Mesendoderm (in vitro differentiated cells): ENCODE results near the gene POU6F1.
A peak's percentile ranks its signal among the peaks of the same experiment; 100 is the strongest.

Experiments used
- DNase-seq: peaks from one replicate; pipeline ENCODE4 v3.0.0; 2013
- H2AK5ac ChIP-seq: 2 replicates; pipeline ENCODE4 v1.6.1; 2013; ENCODE audit warnings: low read length, inconsistent platforms
- H2BK120ac ChIP-seq: 2 replicates; pipeline ENCODE4 v1.6.1; 2013; ENCODE audit warnings: low read depth, mild to moderate bottlenecking, low read length, moderate library complexity, mixed read lengths
- H2BK15ac ChIP-seq: replicated peaks from 2 replicates; pipeline ENCODE4 v1.6.1; 2013; ENCODE audit warnings: low read depth, mild to moderate bottlenecking, moderate library complexity
- H2BK5ac ChIP-seq: 2 replicates; pipeline ENCODE4 v1.6.1; 2013; ENCODE audit warnings: low read length, inconsistent platforms
- H3K18ac ChIP-seq: 2 replicates; pipeline ENCODE4 v1.6.1; 2013; ENCODE audit warnings: mild to moderate bottlenecking, low read length, mixed read lengths
- H3K23ac ChIP-seq: one replicate; pipeline ENCODE4 v1.6.1; 2013; ENCODE audit warnings: low read length
- H3K27ac ChIP-seq: 2 replicates; pipeline ENCODE4 v1.5.1; 2013; ENCODE audit warnings: low read depth, mild to moderate bottlenecking, inconsistent platforms, low read length, moderate library complexity
- H3K27me3 ChIP-seq: 2 replicates; pipeline ENCODE4 v1.6.1; 2013; ENCODE audit warnings: low read length, control low read depth, mild to moderate bottlenecking, inconsistent platforms; ENCODE audit not compliant: insufficient read depth, poor library complexity
- H3K36me3 ChIP-seq: 2 replicates; pipeline ENCODE4 v1.6.1; 2013; ENCODE audit warnings: low read length, inconsistent platforms; ENCODE audit not compliant: control insufficient read depth, insufficient read depth
- H3K4ac ChIP-seq: one replicate; pipeline ENCODE4 v1.6.1; 2013; ENCODE audit warnings: low read depth, mild to moderate bottlenecking, low read length, moderate library complexity
- H3K4me1 ChIP-seq: 2 replicates; pipeline ENCODE4 v1.6.1; 2013; ENCODE audit warnings: low read depth, low read length, inconsistent platforms; ENCODE audit not compliant: control insufficient read depth
- H3K4me2 ChIP-seq: 2 replicates; pipeline ENCODE4 v1.6.1; 2013; ENCODE audit warnings: low read length
- H3K4me3 ChIP-seq: 2 replicates; pipeline ENCODE4 v1.5.1; 2013; ENCODE audit warnings: mild to moderate bottlenecking, low read length
- H3K56ac ChIP-seq: one replicate; pipeline ENCODE4 v1.6.1; 2013; ENCODE audit warnings: low read length
- H3K79me1 ChIP-seq: 2 replicates; pipeline ENCODE4 v1.6.1; 2013; ENCODE audit warnings: low read length, inconsistent platforms
- H3K79me2 ChIP-seq: 2 replicates; pipeline ENCODE4 v1.6.1; 2013; ENCODE audit warnings: mild to moderate bottlenecking, low read length; ENCODE audit not compliant: control insufficient read depth, insufficient read depth
- H3K9ac ChIP-seq: 2 replicates; pipeline ENCODE4 v1.6.1; 2013; ENCODE audit warnings: low read length, inconsistent platforms
- H4K5ac ChIP-seq: one replicate; pipeline ENCODE4 v1.6.1; 2013; ENCODE audit warnings: low read length
- H4K8ac ChIP-seq: one replicate; pipeline ENCODE4 v1.6.1; 2013; ENCODE audit warnings: low read depth, mild to moderate bottlenecking, control low read depth, low read length, moderate library complexity
- WGBS: extraction: QIAGEN DNeasy Blood & Tissue Kit; methylation state at CpG from one replicate; pipeline ENCODE4 v1.1.7; 2013; ENCODE audit warnings: low lambda C conversion rate, missing lambda C conversion rate; ENCODE audit not compliant: insufficient coverage; ENCODE audit errors: extremely low coverage; 5-methylcytosine and 5-hydroxymethylcytosine counted together

The POU6F1 gene

DNA sequence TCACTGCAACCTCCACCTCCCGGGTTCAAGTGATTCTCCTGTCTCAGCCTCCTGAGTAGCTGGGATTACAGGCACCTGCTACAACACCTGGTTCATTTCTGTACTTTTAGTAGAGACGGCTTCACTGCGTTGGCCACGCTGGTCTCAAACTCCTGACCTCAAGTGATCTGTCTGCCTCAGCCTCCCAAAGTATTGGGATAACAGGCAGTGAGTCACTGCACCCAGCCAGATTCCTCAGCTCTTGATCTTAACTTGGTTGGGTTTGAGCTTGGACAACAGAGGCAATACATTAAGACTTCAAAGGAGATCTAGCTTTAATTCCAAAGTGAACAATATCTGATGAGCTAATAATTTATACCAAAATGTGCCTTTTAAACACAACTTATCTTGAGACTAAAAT, 26.4 kb upstream of the POU6F1 start:
- peaks cover 7% of the 10 kb centered on the region for H3K79me2 ChIP-seq
- H2BK120ac ChIP-seq: no peak overlapping the region
- no peak overlapping the region for H3K27ac ChIP-seq
- H3K4ac ChIP-seq: no peak overlapping the region
- no peak overlapping the region for H3K18ac ChIP-seq
- H4K8ac ChIP-seq: no peak overlapping the region
- peaks cover 2% of the 10 kb centered on the region for H3K79me1 ChIP-seq
- H3K4me1 ChIP-seq: peaks cover 8% of the 10 kb centered on the region
- peaks cover 6% of the 10 kb centered on the region for H3K36me3 ChIP-seq
- H3K4me3 ChIP-seq: no peak overlapping the region
- no peak overlapping the region for H3K4me2 ChIP-seq
- H2AK5ac ChIP-seq: no peak overlapping the region
- no peak overlapping the region for H3K9ac ChIP-seq
- H3K27me3 ChIP-seq: no peaks in the 10 kb centered on the region
- no peak for DNase-seq
- H3K56ac ChIP-seq: no peak overlapping the region
- no peak overlapping the region for H3K23ac ChIP-seq
- no peak overlapping the region for H4K5ac ChIP-seq
- no peak overlapping the region for H2BK5ac ChIP-seq
- no peak overlapping the region for H2BK15ac ChIP-seq
- WGBS: no CpG with 5 or more reads among the region's 4 CpGs

DNA sequence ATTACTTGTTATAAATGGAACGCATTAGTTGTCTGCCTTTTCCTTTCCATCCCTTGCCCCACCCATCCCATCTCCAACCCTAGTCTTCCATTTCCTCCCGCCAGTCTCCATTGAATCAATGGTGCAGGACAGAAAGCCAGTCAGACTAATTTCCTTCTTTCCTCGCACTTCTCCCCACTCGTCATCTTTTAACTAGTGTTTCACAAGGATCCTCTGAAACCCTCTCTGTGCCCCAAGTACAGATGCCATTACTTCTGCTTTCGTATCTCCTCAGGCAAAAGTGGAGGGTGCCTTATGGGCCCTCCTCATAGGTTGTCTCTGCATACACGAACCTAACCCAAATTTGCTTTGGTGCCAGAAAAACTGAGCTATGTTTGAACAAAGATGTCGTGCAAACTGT, 25.0 kb upstream of the POU6F1 start:
- Histone ChIP-seq H3K23ac (no peak overlapping the region), H4K5ac (no peak overlapping the region), H3K27me3 (no peaks in the 10 kb centered on the region), H3K79me1 (peaks cover 2% of the 10 kb centered on the region), H3K18ac (no peak overlapping the region), H3K27ac (no peak overlapping the region), H3K4me3 (no peak overlapping the region), H3K4me2 (no peak overlapping the region), H3K36me3 (peaks cover 6% of the 10 kb centered on the region), H3K79me2 (peaks cover 7% of the 10 kb centered on the region), H4K8ac (no peak overlapping the region), H2BK15ac (no peak overlapping the region), H3K9ac (no peak overlapping the region), H3K4me1 (peaks cover 8% of the 10 kb centered on the region), H3K4ac (no peak overlapping the region), H2AK5ac (no peak overlapping the region), H2BK120ac (no peak overlapping the region), H2BK5ac (no peak overlapping the region), H3K56ac (no peak overlapping the region)
- DNase-seq: no peak
- no CpG with 5 or more reads among the region's 7 CpGs for WGBS

DNA sequence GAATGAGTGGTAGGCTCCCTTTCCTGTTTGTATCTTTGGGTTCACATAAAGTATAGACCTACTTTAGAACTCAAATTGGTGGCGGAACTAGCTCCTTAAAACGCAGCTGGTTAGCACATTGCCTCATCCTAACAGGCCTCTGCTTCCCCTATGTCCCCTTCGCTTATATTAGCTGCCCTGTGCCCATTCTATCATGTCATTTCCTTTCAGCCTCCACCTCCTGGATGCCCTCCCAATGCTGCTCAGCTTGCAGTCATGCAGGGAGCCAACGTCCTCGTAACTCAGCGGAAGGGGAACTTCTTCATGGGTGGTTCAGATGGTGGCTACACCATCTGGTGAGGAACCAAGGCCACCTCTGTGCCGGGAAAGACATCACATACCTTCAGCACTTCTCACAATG, 24.3 kb upstream of the POU6F1 start:
- Histone ChIP-seq H3K56ac (no peak overlapping the region), H4K8ac (no peak overlapping the region), H3K27ac (no peak overlapping the region), H3K4ac (no peak overlapping the region), H2BK5ac (no peak overlapping the region), H2AK5ac (no peak overlapping the region), H3K36me3 (peaks cover 6% of the 10 kb centered on the region), H4K5ac (no peak overlapping the region), H3K27me3 (no peaks in the 10 kb centered on the region), H3K23ac (no peak overlapping the region), H3K4me3 (no peak overlapping the region), H2BK15ac (no peak overlapping the region), H3K79me1 (peaks cover 2% of the 10 kb centered on the region), H2BK120ac (no peak overlapping the region), H3K18ac (no peak overlapping the region), H3K4me2 (no peak overlapping the region), H3K79me2 (peaks cover 7% of the 10 kb centered on the region), H3K4me1 (peaks cover 6% of the 10 kb centered on the region), H3K9ac (no peak overlapping the region)
- no peak for DNase-seq
- WGBS: no CpG with 5 or more reads among the region's 7 CpGs

DNA sequence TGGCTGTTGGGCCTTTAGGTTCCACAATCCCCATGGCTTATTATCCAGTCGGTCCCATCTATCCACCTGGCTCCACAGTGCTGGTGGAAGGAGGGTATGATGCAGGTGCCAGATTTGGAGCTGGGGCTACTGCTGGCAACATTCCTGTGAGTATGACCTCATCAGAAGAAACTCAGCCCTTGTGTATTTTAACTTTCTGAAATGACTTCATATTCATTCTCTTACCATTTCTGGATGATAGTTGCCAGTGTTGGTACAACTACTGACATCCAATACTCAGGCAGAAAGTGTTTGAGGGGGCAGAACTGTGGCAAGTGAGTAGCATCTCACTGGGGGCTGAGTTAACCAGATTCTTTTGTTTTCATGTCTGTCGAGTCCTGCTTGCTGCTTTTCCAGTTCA, 23.1 kb upstream of the POU6F1 start:
- Histone ChIP-seq H3K56ac (no peak overlapping the region), H2BK15ac (no peak overlapping the region), H2BK5ac (no peak overlapping the region), H2BK120ac (no peak overlapping the region), H4K8ac (no peak overlapping the region), H3K18ac (no peak overlapping the region), H3K4me3 (no peak overlapping the region), H2AK5ac (no peak overlapping the region), H3K79me2 (peaks cover 7% of the 10 kb centered on the region), H3K23ac (no peak overlapping the region), H3K4ac (no peak overlapping the region), H3K4me1 (peaks cover 3% of the 10 kb centered on the region), H3K36me3 (peaks cover 6% of the 10 kb centered on the region), H4K5ac (no peak overlapping the region), H3K4me2 (no peak overlapping the region), H3K79me1 (peaks cover 2% of the 10 kb centered on the region), H3K27ac (no peak overlapping the region), H3K9ac (no peak overlapping the region), H3K27me3 (no peaks in the 10 kb centered on the region)
- WGBS: no CpG with 5 or more reads among the region's 2 CpGs
- DNase-seq: no peak

DNA sequence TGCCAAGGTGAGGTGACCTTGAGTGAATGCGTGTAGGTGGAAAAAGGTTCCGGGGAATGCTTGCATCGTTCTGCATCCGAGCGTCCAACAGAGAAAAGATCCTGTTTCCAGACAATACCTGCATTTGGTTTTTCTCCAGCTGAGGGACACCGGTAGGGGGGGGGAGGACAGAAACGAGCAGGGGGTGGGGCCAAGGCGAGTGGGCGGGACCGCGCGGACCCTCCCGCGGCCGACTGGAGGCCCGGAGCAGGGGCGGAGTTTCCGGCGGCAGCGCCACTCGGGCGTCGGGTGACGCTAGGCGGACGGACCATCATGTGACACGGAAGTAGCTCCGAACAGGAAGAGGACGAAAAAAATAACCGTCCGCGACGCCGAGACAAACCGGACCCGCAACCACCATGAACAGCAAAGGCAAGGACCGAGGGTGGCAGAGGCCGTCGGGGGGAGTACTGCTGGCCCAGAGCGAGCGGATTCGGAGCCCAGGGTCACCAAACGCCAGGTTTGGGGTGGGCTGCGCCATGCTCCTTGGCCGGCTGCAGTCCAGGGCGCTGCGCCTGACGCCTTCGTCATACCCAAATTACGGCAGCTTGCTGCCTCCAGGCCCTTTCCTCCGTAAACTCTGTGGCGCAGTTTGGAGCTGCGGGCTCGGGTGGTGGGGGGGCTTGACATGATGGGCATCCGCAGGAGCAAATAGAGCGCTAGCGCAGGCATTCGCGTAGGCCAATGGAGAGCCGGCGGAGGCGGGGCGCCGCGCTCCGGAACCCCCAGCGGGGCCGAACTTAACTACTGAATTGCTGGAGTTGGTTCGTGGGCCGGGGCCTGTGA, 20.9 kb upstream of the POU6F1 start, which contains the start of gene DAZAP2:
TSS of gene DAZAP2 (plus strand) at position 317 of the 825 bp plus-strand sequence. CDS start at position 399, 82 bp downstream.
- Histone ChIP-seq H3K27me3 (no peaks in the 10 kb centered on the region), H2BK120ac (no peak within 1 kb of the TSS), H3K18ac (peak within 1 kb of the TSS; percentile 85), H3K36me3 (peaks cover 6% of the 10 kb centered on the region), H3K79me1 (peaks cover 2% of the 10 kb centered on the region), H2BK15ac (no peak within 1 kb of the TSS), H3K79me2 (peaks cover 7% of the 10 kb centered on the region), H3K4me1 (peaks cover 2% of the 10 kb centered on the region), H3K9ac (peak within 1 kb of the TSS; percentile 100), H3K27ac (peak within 1 kb of the TSS; percentile 94), H4K8ac (no peak within 1 kb of the TSS), H4K5ac (peak within 1 kb of the TSS; percentile 44), H2AK5ac (no peak within 1 kb of the TSS), H3K4ac (peak within 1 kb of the TSS; percentile 99), H3K23ac (peak within 1 kb of the TSS; percentile 94), H3K4me2 (peak within 1 kb of the TSS; percentile 99), H3K56ac (peak within 1 kb of the TSS; percentile 100), H3K4me3 (peak within 1 kb of the TSS; percentile 99), H2BK5ac (peak within 1 kb of the TSS; percentile 98)
- DNase-seq: peak; percentile 97
- WGBS: no CpG with 5 or more reads among the region's 70 CpGs
